Measurements from ENCODE around the gene PCYT2.

The PCYT2 gene

GRCh38 chr17:81866440-81867169 is 44.6 kb downstream of the PCYT2 start:
- Mint-ChIP-seq H3K4me1 (ENCODE audit: low read depth) (peaks cover 59% of the 10 kb centered on the region), H3K36me3 (ENCODE audit: low read depth) (peaks cover 88% of the 10 kb centered on the region), H3K9me3 (no peaks in the 10 kb centered on the region), H3K27me3 (no peaks in the 10 kb centered on the region), H3K4me3 (no peak overlapping the region), H3K27ac (peak overlapping the region; percentile 38)
- intact Hi-C loops (cut with micrococcal nuclease), result loop anchor here (10.0 kb wide), 1 partner anchor 58 kb away; the partner anchor contains the start of gene MAFG

- intact Hi-C loops (cut with micrococcal nuclease), result loop anchor here (10.0 kb wide), 1 partner anchor 59 kb away; the partner anchor contains the start of gene MAFG
- peak overlapping the region; percentile 38 for H3K27ac Mint-ChIP-seq
- peaks cover 59% of the 10 kb centered on the region for H3K4me1 Mint-ChIP-seq (ENCODE audit: low read depth)
- peaks cover 88% of the 10 kb centered on the region for H3K36me3 Mint-ChIP-seq (ENCODE audit: low read depth)
- no peak overlapping the region for H3K4me3 Mint-ChIP-seq
- no peaks in the 10 kb centered on the region for H3K27me3 Mint-ChIP-seq
- no peaks in the 10 kb centered on the region for H3K9me3 Mint-ChIP-seq
Measured at GRCh38 chr17:81865733-81866439, 45.3 kb downstream of the PCYT2 start.

GRCh38 chr17:81865358-81865732 is 45.9 kb downstream of the PCYT2 start:
- no peaks in the 10 kb centered on the region for H3K9me3 Mint-ChIP-seq
- no peaks in the 10 kb centered on the region for H3K27me3 Mint-ChIP-seq
- H3K27ac Mint-ChIP-seq, result no peak overlapping the region
- H3K4me3 Mint-ChIP-seq, result no peak overlapping the region
- peaks cover 59% of the 10 kb centered on the region for H3K4me1 Mint-ChIP-seq (ENCODE audit: low read depth)
- intact Hi-C loops (cut with micrococcal nuclease), result loop anchor here (10.0 kb wide), 1 partner anchor 59 kb away; the partner anchor contains the start of gene MAFG
- peaks cover 88% of the 10 kb centered on the region for H3K36me3 Mint-ChIP-seq (ENCODE audit: low read depth)

- H3K4me1 Mint-ChIP-seq (ENCODE audit: low read depth), result peaks cover 54% of the 10 kb centered on the region
- peaks cover 87% of the 10 kb centered on the region for H3K36me3 Mint-ChIP-seq (ENCODE audit: low read depth)
- no peak overlapping the region for H3K4me3 Mint-ChIP-seq
- intact Hi-C loops (cut with micrococcal nuclease), result loop anchor here (5.0 to 10.0 kb wide), 2 partner anchors 42 to 61 kb away; partner anchors contain the start of gene MAFG
- no peak overlapping the region for H3K27ac Mint-ChIP-seq
- H3K27me3 Mint-ChIP-seq, result no peaks in the 10 kb centered on the region
- H3K9me3 Mint-ChIP-seq, result no peaks in the 10 kb centered on the region
Measured at GRCh38 chr17:81863833-81864768, 47.1 kb downstream of the PCYT2 start.

- Mint-ChIP-seq H3K27ac (peak overlapping the region; percentile 64), H3K36me3 (ENCODE audit: low read depth) (peaks cover 87% of the 10 kb centered on the region), H3K27me3 (no peaks in the 10 kb centered on the region), H3K4me1 (ENCODE audit: low read depth) (peaks cover 54% of the 10 kb centered on the region), H3K4me3 (peak overlapping the region; percentile 42), H3K9me3 (no peaks in the 10 kb centered on the region)
- intact Hi-C loops (cut with micrococcal nuclease), result loop anchor here (5.0 to 10.0 kb wide), 2 partner anchors 41 to 62 kb away; partner anchors contain the start of gene MAFG
Measured at GRCh38 chr17:81863123-81863675, 48.0 kb downstream of the PCYT2 start.

DNA sequence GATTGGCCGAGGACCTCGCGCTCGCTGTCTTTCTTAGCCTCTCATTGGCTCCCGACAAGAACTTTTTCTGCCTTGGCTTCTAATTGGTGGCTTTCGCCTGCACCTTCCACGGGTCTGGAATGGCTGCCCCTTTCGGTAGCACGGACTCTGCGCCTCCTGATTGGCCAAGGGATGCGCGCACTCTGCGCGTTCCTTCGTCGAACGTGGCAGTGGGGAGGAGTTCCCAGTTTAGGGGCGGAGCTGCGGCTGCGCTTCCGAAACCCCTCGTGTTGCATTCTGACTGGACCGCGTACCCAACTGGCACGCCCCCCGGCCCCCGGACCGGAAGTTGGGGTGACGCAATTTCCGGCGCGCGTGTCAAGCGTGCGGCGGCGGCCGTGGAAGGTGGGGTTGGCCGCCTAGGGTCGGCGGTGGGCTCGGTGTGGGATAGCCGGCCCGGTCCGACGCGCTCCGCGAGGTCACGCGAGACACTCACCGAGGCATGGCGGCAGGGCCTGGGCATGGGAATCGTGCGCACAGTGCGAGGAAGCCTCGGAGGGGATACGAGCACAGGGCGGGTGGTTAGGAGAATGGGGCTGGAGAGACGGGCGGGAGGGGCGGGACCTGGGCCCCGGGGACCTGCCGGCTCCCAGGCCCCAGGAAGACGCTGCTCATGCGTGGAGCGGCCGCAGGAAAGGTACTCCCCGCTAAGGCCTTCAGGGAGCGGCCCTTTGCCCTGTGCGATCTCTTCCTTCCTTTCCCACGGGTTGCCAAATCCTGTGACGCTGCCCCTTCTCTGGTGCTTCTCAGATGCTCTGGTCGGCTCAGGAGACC is 50.2 kb downstream of the PCYT2 start:
- Mint-ChIP-seq H3K4me1 (ENCODE audit: low read depth) (peaks cover 48% of the 10 kb centered on the region), H3K4me3 (peak overlapping the region; percentile 97), H3K27me3 (no peaks in the 10 kb centered on the region), H3K9me3 (no peaks in the 10 kb centered on the region), H3K27ac (peak overlapping the region; percentile 98), H3K36me3 (ENCODE audit: low read depth) (peaks cover 87% of the 10 kb centered on the region)
- intact Hi-C loops (cut with micrococcal nuclease), result loop anchor here (1.0 to 10.0 kb wide), 4 partner anchors 10 to 64 kb away; partner anchors contain the start of genes ALYREF, ANAPC11, ARHGDIA and MAFG

DNA sequence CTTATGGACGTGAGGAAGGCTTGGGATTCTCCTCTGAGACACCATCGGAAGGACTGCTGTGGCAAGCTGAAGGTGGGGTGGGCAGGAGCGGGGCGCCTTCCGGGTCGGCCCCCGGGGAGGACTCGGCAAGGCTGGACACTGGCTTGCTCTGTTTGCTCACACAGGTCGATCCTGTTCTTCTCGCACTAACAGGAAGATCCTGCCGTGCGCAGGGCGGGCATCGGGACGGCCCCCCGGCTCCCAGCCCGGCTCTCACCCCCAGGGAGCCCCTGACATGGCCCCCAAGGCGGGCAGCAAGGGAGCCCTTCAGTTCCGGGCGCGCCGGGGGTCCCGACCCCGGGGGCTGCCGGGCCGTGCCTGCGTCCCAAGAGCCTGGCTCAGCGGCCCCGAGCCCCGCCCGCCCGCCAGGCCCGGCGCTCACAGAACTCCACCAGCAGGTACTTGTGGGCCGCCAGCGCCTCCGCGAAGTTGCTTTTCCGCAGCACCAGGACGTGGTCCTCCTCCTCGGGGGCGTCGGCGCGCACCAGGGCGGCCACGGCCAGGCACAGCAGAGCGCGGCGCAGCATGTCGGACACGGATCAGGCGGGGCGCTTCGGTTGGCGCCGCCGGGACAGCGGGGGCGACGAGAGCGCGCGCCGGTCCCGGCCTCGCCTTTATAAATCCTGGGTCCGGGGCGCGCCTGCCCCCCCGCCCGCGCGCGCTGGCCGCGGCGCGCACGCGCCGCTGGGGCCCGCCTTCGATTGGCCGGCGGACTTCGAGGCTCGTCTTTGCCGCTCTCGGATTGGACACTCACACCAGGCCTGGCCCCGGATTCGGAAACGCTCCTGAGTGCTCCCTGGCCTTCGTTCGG is 51.1 kb downstream of the PCYT2 start, which contains the start of gene P4HB:
Gene P4HB, minus strand, starts transcription at position 630 of the 850 bp plus-strand sequence. Its CDS starts 64 bp downstream, at position 566.
- intact Hi-C loops (cut with micrococcal nuclease), result loop anchor here (1.0 to 10.0 kb wide), 3 partner anchors 31 to 65 kb away; partner anchors contain the start of genes ALYREF, ANAPC11 and MAFG
- H3K9me3 Mint-ChIP-seq, result no peaks in the 10 kb centered on the region

GRCh38 chr17:81858967-81859905 is 52.0 kb downstream of the PCYT2 start:
- H3K27ac Mint-ChIP-seq, result peak overlapping the region; percentile 98
- peaks cover 49% of the 10 kb centered on the region for H3K4me1 Mint-ChIP-seq (ENCODE audit: low read depth)
- peak overlapping the region; percentile 82 for H3K4me3 Mint-ChIP-seq
- H3K9me3 Mint-ChIP-seq, result no peaks in the 10 kb centered on the region
- H3K36me3 Mint-ChIP-seq (ENCODE audit: low read depth), result peaks cover 87% of the 10 kb centered on the region
- no peaks in the 10 kb centered on the region for H3K27me3 Mint-ChIP-seq
- intact Hi-C loops (cut with micrococcal nuclease), result no loop called here

More for the DNA sequence above, 51.1 kb downstream of the PCYT2 start, which contains the start of gene P4HB:
- peaks cover 87% of the 10 kb centered on the region for H3K36me3 Mint-ChIP-seq (ENCODE audit: low read depth)
- no peaks in the 10 kb centered on the region for H3K27me3 Mint-ChIP-seq
- H3K4me1 Mint-ChIP-seq (ENCODE audit: low read depth), result peaks cover 53% of the 10 kb centered on the region
- H3K4me3 Mint-ChIP-seq, result peak within 1 kb of the TSS; percentile 97
- H3K27ac Mint-ChIP-seq, result peak within 1 kb of the TSS; percentile 98

DNA sequence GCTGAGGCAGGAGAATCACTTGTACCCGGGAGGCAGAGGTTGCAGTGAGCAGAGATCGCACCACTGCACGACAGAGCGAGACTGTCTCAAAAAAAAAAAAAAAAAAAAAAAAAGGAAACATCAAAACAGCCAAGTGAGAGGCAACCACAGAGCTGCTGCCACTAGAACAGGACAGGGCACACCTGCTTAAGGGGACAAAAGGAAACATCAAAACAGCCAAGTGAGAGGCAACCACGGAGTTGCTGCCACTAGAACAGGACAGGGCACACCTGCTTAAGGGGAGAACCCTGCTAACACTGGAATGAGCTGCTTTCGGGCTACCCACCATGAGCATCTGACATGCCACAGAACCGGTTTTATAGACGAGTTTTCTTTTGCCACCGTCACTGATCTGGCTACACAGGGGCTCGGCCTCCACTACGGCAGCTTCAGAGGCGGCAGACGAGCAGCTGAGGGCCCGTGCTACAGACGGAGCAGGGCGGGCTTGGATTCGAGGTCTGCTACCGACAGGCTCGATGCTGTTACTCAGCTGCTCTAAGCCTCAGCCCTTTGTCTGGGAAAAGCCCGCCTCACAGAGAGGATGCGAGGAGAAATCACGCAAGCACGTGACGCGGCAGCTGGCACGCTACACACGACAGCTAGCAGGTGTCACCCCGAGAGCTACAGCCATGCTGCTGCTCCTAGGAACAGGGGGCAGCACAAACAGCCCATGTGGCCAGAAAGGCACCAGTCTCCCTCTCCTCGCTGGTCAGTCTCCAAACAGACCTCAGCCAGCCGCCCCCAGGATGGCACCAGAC is 52.8 kb downstream of the PCYT2 start:
- intact Hi-C loops (cut with micrococcal nuclease), result no loop called here
- H3K4me1 Mint-ChIP-seq (ENCODE audit: low read depth), result peaks cover 45% of the 10 kb centered on the region
- peak overlapping the region; percentile 82 for H3K4me3 Mint-ChIP-seq
- peaks cover 87% of the 10 kb centered on the region for H3K36me3 Mint-ChIP-seq (ENCODE audit: low read depth)
- peak overlapping the region; percentile 98 for H3K27ac Mint-ChIP-seq
- no peaks in the 10 kb centered on the region for H3K27me3 Mint-ChIP-seq
- no peaks in the 10 kb centered on the region for H3K9me3 Mint-ChIP-seq

- H3K27ac Mint-ChIP-seq, result no peak overlapping the region
- no peaks in the 10 kb centered on the region for H3K9me3 Mint-ChIP-seq
- intact Hi-C loops (cut with micrococcal nuclease), result no loop called here
- no peak overlapping the region for H3K4me3 Mint-ChIP-seq
- peaks cover 36% of the 10 kb centered on the region for H3K4me1 Mint-ChIP-seq (ENCODE audit: low read depth)
- no peaks in the 10 kb centered on the region for H3K27me3 Mint-ChIP-seq
- peaks cover 99% of the 10 kb centered on the region for H3K36me3 Mint-ChIP-seq (ENCODE audit: low read depth)
Measured at GRCh38 chr17:81854974-81855774, 56.0 kb downstream of the PCYT2 start.
